HepG2 (cell line): ENCODE data around the gene PLCB4. TPM values are rescaled to one million over a fixed set of nuclear protein-coding genes. Genes with fewer than 3 reads are reported as not detected.

Experiments used
- ATAC-seq: fragments of 200-7000 bp; cut with Tn5 transposase; 3 replicates; pipeline ENCODE4 v1.9.1; 2020; ENCODE audit warnings: mild to moderate bottlenecking, moderate library complexity
- BruUV-seq: library from RNA; stranded (reverse); fragments of 400-500 nt; replicated peaks from 2 replicates; lab custom pipeline; 2021; lab: Mats Ljungman, UMichigan
- CTCF ChIA-PET: fragments of 300-600 bp; formaldehyde crosslinking; extraction: SDS; loops from one replicate; lab custom pipeline; 2021; ENCODE audit warnings: low total read pairs, inconsistent platforms, low intra/inter-chr PET ratio; lab: Yijun Ruan, JAX
- POLR2A ChIA-PET: fragments of 350-600 bp; sonication (Branson Sonifier 250); formaldehyde crosslinking; loops from one replicate; lab custom pipeline; 2020; ENCODE audit warnings: antibody characterized with exemption, inconsistent platforms; lab: Yijun Ruan, JAX
- DNase-seq: peaks from one replicate; pipeline ENCODE4 v3.0.0-alpha.2; 2015; ENCODE audit warnings: low spot score
- FAIRE-seq: peaks from 3 replicates; lab custom pipeline; 2011; peaks lifted over from hg19 to GRCh38; lab: Jason Lieb, UNC
- H2AFZ ChIP-seq: one replicate; pipeline ENCODE4 v1.6.1; 2011; ENCODE audit warnings: low read length, inconsistent platforms
- H3K27ac ChIP-seq: fragments of 300-600 bp; 3 replicates; pipeline ENCODE4 v1.8.0; 2011; ENCODE audit warnings: mixed run types, mild to moderate bottlenecking, mixed read lengths, low read length, inconsistent platforms; ENCODE audit not compliant: insufficient read depth; ENCODE audit errors: extremely low read length
- H3K27me3 ChIP-seq, 2 experiments: fragments of 200-600 bp in 1 of 2; 2 replicates in 1 of 2; 3 replicates in 1 of 2; pipeline versions ENCODE4 v1.6.0 to v1.8.0; 2011; ENCODE audit warnings: low read length in 2 of 2, mild to moderate bottlenecking in 2 of 2, moderate library complexity in 2 of 2, inconsistent platforms in 1 of 2; ENCODE audit not compliant: insufficient read depth in 2 of 2, control insufficient read depth in 1 of 2
- H3K36me3 ChIP-seq, 2 experiments: fragments of 200-600 bp in 1 of 2; replicated peaks in 1 of 2; 2 replicates in 1 of 2; 3 replicates in 1 of 2; pipeline versions ENCODE4 v1.5.1 to v1.8.0; 2011; ENCODE audit warnings: low read length in 2 of 2, inconsistent platforms in 1 of 2; ENCODE audit not compliant: insufficient read depth in 2 of 2, control insufficient read depth in 1 of 2
- H3K4me1 ChIP-seq: 2 replicates; pipeline ENCODE4 v1.5.1; 2012; ENCODE audit warnings: low read length, inconsistent platforms; ENCODE audit not compliant: insufficient read depth
- H3K4me2 ChIP-seq: 2 replicates; pipeline ENCODE4 v1.6.0; 2011; ENCODE audit warnings: low read depth, low read length, inconsistent platforms
- H3K4me3 ChIP-seq, 3 experiments: fragments of 200-600 bp in 1 of 3; sonication (generic), shearing (Covaris generic) in 1 of 3; replicated peaks in 1 of 3; 2 replicates each; pipeline ENCODE4 v1.5.1; 2011 to 2016; ENCODE audit warnings: low read length in 3 of 3, inconsistent platforms in 2 of 3, low read depth in 2 of 3, mild to moderate bottlenecking in 2 of 3, control low read depth in 1 of 3, mixed read lengths in 1 of 3; ENCODE audit not compliant: insufficient read depth in 1 of 3
- H3K79me2 ChIP-seq: one replicate; pipeline ENCODE4 v1.6.1; 2011; ENCODE audit warnings: low read length, inconsistent platforms; ENCODE audit not compliant: insufficient read depth
- H3K9ac ChIP-seq: 2 replicates; pipeline ENCODE4 v1.6.0; 2011; ENCODE audit warnings: mild to moderate bottlenecking, low read depth, low read length, inconsistent platforms; ENCODE audit not compliant: insufficient read depth
- H3K9me3 ChIP-seq: 2 replicates; pipeline ENCODE4 v1.5.1; 2012; ENCODE audit warnings: mild to moderate bottlenecking, low read length
- H4K20me1 ChIP-seq: 2 replicates; pipeline ENCODE4 v1.6.0; 2011; ENCODE audit warnings: inconsistent platforms, mild to moderate bottlenecking, low read length, moderate library complexity; ENCODE audit not compliant: insufficient read depth
- ATF3 ChIP-seq: sonication (generic); formaldehyde crosslinking; IDR thresholded peaks from 2 replicates; pipeline ENCODE4 v1.4.0; 2020; ENCODE audit warnings: missing genetic modification reagents
- HNRNPK ChIP-seq: fragments of 200-400 bp; formaldehyde crosslinking; IDR thresholded peaks from 2 replicates; pipeline ENCODE4 v1.6.1; 2018; ENCODE audit warnings: low read length, low read depth, moderate library complexity, mild to moderate bottlenecking; ENCODE audit not compliant: poor library complexity, severe bottlenecking
- KDM6A ChIP-seq: IDR thresholded peaks from 2 replicates; pipeline ENCODE4 v1.6.1; 2016; ENCODE audit warnings: low read depth
- MTA3 ChIP-seq: sonication (generic); formaldehyde crosslinking; IDR thresholded peaks from 2 replicates; pipeline ENCODE4 v1.4.0; 2020; ENCODE audit warnings: missing genetic modification reagents
- NFRKB ChIP-seq: fragments of 450-650 bp; IDR thresholded peaks from 2 replicates; pipeline ENCODE4 v1.6.1; 2017
- NFYC ChIP-seq: IDR thresholded peaks from 2 replicates; pipeline ENCODE4 v1.6.1; 2016; ENCODE audit warnings: missing genetic modification reagents, missing compliant biosample characterization
- NR1H2 ChIP-seq: sonication (generic); formaldehyde crosslinking; IDR thresholded peaks from 2 replicates; pipeline ENCODE4 v1.8.1; 2022; ENCODE audit warnings: low read depth, missing genetic modification reagents, borderline replicate concordance
- NR2F6 ChIP-seq, 2 experiments: IDR thresholded peaks; 2 replicates each; pipeline ENCODE4 v1.6.1; 2016; ENCODE audit warnings: antibody characterized with exemption in 1 of 2, mild to moderate bottlenecking in 1 of 2
- PRDM15 ChIP-seq: sonication (generic); formaldehyde crosslinking; IDR thresholded peaks from 2 replicates; pipeline ENCODE4 v1.4.0; 2020; ENCODE audit warnings: missing genetic modification reagents
- REXO4 ChIP-seq: sonication (generic); formaldehyde crosslinking; IDR thresholded peaks from 2 replicates; pipeline ENCODE4 v1.8.0; 2022; ENCODE audit warnings: missing genetic modification reagents, mild to moderate bottlenecking, borderline replicate concordance
- SP140L ChIP-seq: sonication (generic); formaldehyde crosslinking; IDR thresholded peaks from 2 replicates; pipeline ENCODE4 v1.4.0; 2020; ENCODE audit warnings: missing genetic modification reagents, borderline replicate concordance
- YEATS2 ChIP-seq: sonication (generic); formaldehyde crosslinking; IDR thresholded peaks from 2 replicates; pipeline ENCODE4 v1.4.0; 2020; ENCODE audit warnings: missing genetic modification reagents, borderline replicate concordance
- ZBTB7B ChIP-seq: sonication (generic); formaldehyde crosslinking; IDR thresholded peaks from 2 replicates; pipeline ENCODE4 v1.4.0; 2020; ENCODE audit warnings: missing genetic modification reagents
- ZEB1 ChIP-seq: IDR thresholded peaks from 2 replicates; pipeline ENCODE4 v1.6.1; 2012; ENCODE audit warnings: mild to moderate bottlenecking, low read depth, inconsistent platforms; ENCODE audit not compliant: insufficient replicate concordance
- ZFP36L2 ChIP-seq: sonication (generic); formaldehyde crosslinking; IDR thresholded peaks from 2 replicates; pipeline ENCODE4 v1.4.0; 2020; ENCODE audit warnings: missing genetic modification reagents
- ZFYVE20 ChIP-seq: sonication (generic); formaldehyde crosslinking; IDR thresholded peaks from 2 replicates; pipeline ENCODE4 v1.8.0; 2023; ENCODE audit warnings: low read depth, mild to moderate bottlenecking, moderate library complexity, missing genetic modification reagents, borderline replicate concordance
- ZNF18 ChIP-seq: sonication (generic); formaldehyde crosslinking; IDR thresholded peaks from 2 replicates; pipeline ENCODE4 v1.8.0; 2022; ENCODE audit warnings: mild to moderate bottlenecking, missing genetic modification reagents; ENCODE audit not compliant: insufficient replicate concordance
- ZNF674 ChIP-seq: sonication (generic); formaldehyde crosslinking; IDR thresholded peaks from 2 replicates; pipeline ENCODE4 v1.5.0; 2020; ENCODE audit warnings: low read depth, mild to moderate bottlenecking, missing genetic modification reagents
- ZSCAN31 ChIP-seq: sonication (generic); formaldehyde crosslinking; IDR thresholded peaks from 2 replicates; pipeline ENCODE4 v1.5.0; 2020; ENCODE audit warnings: low read depth, mild to moderate bottlenecking, missing genetic modification reagents
- WGBS: methylation state at CpG from one replicate; pipeline ENCODE4 v1.1.6; 2017; ENCODE audit warnings: low lambda C conversion rate; 5-methylcytosine and 5-hydroxymethylcytosine counted together
- in situ Hi-C: cut with HindIII; loops from 2 replicates; pipeline ENCODE4 v1.10.0; 2017; ENCODE audit warnings: low pct_unique_long_range_greater_than_20kb; ENCODE audit not compliant: extremely low pct_ligation_motif_present
- intact Hi-C: fragments of 100-400 bp; cut with micrococcal nuclease; formaldehyde crosslinking; loops from one replicate; pipeline ENCODE4 v1.10.0; 2022; ENCODE audit not compliant: unreplicated experiment
- polyA plus RNA-seq, 8 experiments: library from polyadenylated mRNA; depleted of rRNA in 3 of 8; stranded (reverse) in 7 of 8; unstranded in 1 of 8; fragments of >200 nt; fragmentation: Illumina TruSeq in 4 of 8; extraction: Trizol in 4 of 8; gene quantifications; 2 replicates each; pipeline versions ENCODE4 v1.2.1 to v1.2.3, GENCODE V29; 2011 to 2016; ENCODE audit warnings: low read depth in 4 of 8, missing spikeins in 1 of 8, mixed read lengths in 1 of 8; ENCODE audit not compliant: insufficient read depth in 1 of 8
- total RNA-seq, 5 experiments: library from RNA; depleted of rRNA; stranded (reverse); fragments of >200 nt; fragmentation: Illumina TruSeq; extraction: Trizol; gene quantifications; 2 replicates each; pipeline ENCODE4 v1.2.3, GENCODE V29; 2016; ENCODE audit warnings: low read depth in 1 of 5

Gene PLCB4
- total and polyA plus RNA-seq, 2 of the 13 experiments (the other 11 are each of a cell fraction or from before 2014, with no cell fraction given) = 0.01 TPM; not detected in 1

- no peak for TF ChIP-seq PRDM15
- no peak for TF ChIP-seq YEATS2
- no peak for TF ChIP-seq HNRNPK
- TF ChIP-seq ZBTB7B (CRISPR knock-in tag) = no peak
Measured at GRCh38 chr20:9286501-9287461, 217.9 kb downstream of the PLCB4 start (continued).

- peaks cover 11% of the 10 kb centered on the region for H3K4me1 ChIP-seq
- ATAC-seq (no peak), DNase-seq (no peak), FAIRE-seq (no peak)
- H3K4me3 ChIP-seq = no peak overlapping the region
- in situ Hi-C loops = no loop called here
- H3K36me3 ChIP-seq = no peaks in the 10 kb centered on the region
- H3K79me2 ChIP-seq = no peaks in the 10 kb centered on the region
- H3K9ac ChIP-seq = no peak overlapping the region
- intact Hi-C loops = no loop called here
- no peaks in the 10 kb centered on the region for H4K20me1 ChIP-seq
- H3K4me2 ChIP-seq = no peak overlapping the region
- no TSS peak for BruUV-seq
- H3K27ac ChIP-seq = no peak overlapping the region
- ChIA-PET POLR2A (no interaction called here), CTCF (no interaction called here)
- no peaks in the 10 kb centered on the region for H3K9me3 ChIP-seq
- no peak overlapping the region for H2AFZ ChIP-seq
- H3K27me3 ChIP-seq = no peaks in the 10 kb centered on the region
- 64% methylated on average over 1 of the region's 1 CpG for WGBS
- no peak for TF ChIP-seq NFYC (CRISPR knock-in tag)
- TF ChIP-seq NFRKB = no peak
- TF ChIP-seq REXO4 = no peak
- TF ChIP-seq SP140L (CRISPR knock-in tag) = no peak
- TF ChIP-seq ZSCAN31 (CRISPR knock-in tag) = no peak
- TF ChIP-seq MTA3 (CRISPR knock-in tag) = no peak
- TF ChIP-seq ZFYVE20 = no peak
- TF ChIP-seq ZFP36L2 = no peak
- no peak for TF ChIP-seq ATF3 (CRISPR knock-in tag)
- TF ChIP-seq KDM6A (CRISPR knock-in tag) = no peak
- TF ChIP-seq ZNF18 (CRISPR knock-in tag) = no peak
- no peak for TF ChIP-seq NR1H2 (CRISPR knock-in tag)
- no peak for TF ChIP-seq ZEB1
- no peak for TF ChIP-seq ZNF674 (CRISPR knock-in tag)
- no peak for TF ChIP-seq NR2F6 (IDR thresholded peaks at IDR 0.05)
- TF ChIP-seq NR2F6 (CRISPR knock-in tag; IDR thresholded peaks at IDR 0.05) = no peak
Measured at GRCh38 chr20:9287826-9288225, 218.9 kb downstream of the PLCB4 start.
